Type B pancreatic cell (in vitro differentiated cells): Measurements from ENCODE around the gene SCN10A. TPM values are rescaled to one million over a fixed set of nuclear protein-coding genes. Genes with fewer than 3 reads are reported as not detected.

Experiments
- DNase-seq: peaks from one replicate; pipeline ENCODE4 v3.0.0; 2021; ENCODE audit warnings: mixed read lengths; ENCODE audit not compliant: unreplicated experiment; ENCODE audit errors: extremely low spot score
- H3K27ac Mint-ChIP-seq: 2 replicates; pipeline ENCODE4 v1.8.0; 2021; ENCODE audit warnings: mild to moderate bottlenecking, mixed read lengths
- H3K27me3 Mint-ChIP-seq: 2 replicates; pipeline ENCODE4 v1.8.0; 2021; ENCODE audit warnings: mixed read lengths
- H3K36me3 Mint-ChIP-seq: 2 replicates; pipeline ENCODE4 v1.8.0; 2021; ENCODE audit warnings: mixed read lengths
- H3K4me1 Mint-ChIP-seq: one replicate; pipeline ENCODE4 v1.8.0; 2021; ENCODE audit warnings: mixed read lengths; ENCODE audit not compliant: unreplicated experiment
- H3K4me3 Mint-ChIP-seq: 2 replicates; pipeline ENCODE4 v1.8.0; 2021; ENCODE audit warnings: mild to moderate bottlenecking, mixed read lengths
- H3K9me3 Mint-ChIP-seq: 2 replicates; pipeline ENCODE4 v1.8.0; 2021; ENCODE audit warnings: mixed read lengths
- total RNA-seq: library from RNA; stranded (reverse); gene quantifications from 2 replicates; pipeline ENCODE4 v1.2.1, GENCODE V29; 2021; ENCODE audit warnings: low replicate concordance
- TF ChIP-seq, protein P1 (sequence below): fragments of 200-600 bp; sonication (generic); conservative IDR thresholded peaks from 2 replicates; pipeline ENCODE4 v1.5.0; 2021; ENCODE audit warnings: antibody characterized with exemption, mild to moderate bottlenecking

Gene SCN10A
- total RNA-seq, 1 donor from 2014 or later: not detected

- Mint-ChIP-seq H3K27me3 (peaks cover 21% of the 10 kb centered on the region), H3K4me1 (peaks cover 18% of the 10 kb centered on the region), H3K27ac (no peak overlapping the region), H3K9me3 (no peaks in the 10 kb centered on the region), H3K36me3 (no peaks in the 10 kb centered on the region), H3K4me3 (no peak overlapping the region)
- TF ChIP-seq, protein P1, sequence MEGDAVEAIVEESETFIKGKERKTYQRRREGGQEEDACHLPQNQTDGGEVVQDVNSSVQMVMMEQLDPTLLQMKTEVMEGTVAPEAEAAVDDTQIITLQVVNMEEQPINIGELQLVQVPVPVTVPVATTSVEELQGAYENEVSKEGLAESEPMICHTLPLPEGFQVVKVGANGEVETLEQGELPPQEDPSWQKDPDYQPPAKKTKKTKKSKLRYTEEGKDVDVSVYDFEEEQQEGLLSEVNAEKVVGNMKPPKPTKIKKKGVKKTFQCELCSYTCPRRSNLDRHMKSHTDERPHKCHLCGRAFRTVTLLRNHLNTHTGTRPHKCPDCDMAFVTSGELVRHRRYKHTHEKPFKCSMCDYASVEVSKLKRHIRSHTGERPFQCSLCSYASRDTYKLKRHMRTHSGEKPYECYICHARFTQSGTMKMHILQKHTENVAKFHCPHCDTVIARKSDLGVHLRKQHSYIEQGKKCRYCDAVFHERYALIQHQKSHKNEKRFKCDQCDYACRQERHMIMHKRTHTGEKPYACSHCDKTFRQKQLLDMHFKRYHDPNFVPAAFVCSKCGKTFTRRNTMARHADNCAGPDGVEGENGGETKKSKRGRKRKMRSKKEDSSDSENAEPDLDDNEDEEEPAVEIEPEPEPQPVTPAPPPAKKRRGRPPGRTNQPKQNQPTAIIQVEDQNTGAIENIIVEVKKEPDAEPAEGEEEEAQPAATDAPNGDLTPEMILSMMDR: no peak
- no peak for DNase-seq
These were observed 89.3 kb downstream of the SCN10A start for GRCh38 chr3:38726751-38727150.

- peaks cover 27% of the 10 kb centered on the region for H3K27me3 Mint-ChIP-seq
- no peak overlapping the region for H3K4me3 Mint-ChIP-seq
- no peaks in the 10 kb centered on the region for H3K36me3 Mint-ChIP-seq
- H3K27ac Mint-ChIP-seq: no peak overlapping the region
- DNase-seq: no peak
- peaks cover 18% of the 10 kb centered on the region for H3K4me1 Mint-ChIP-seq
- TF ChIP-seq, protein P1: no peak
- no peaks in the 10 kb centered on the region for H3K9me3 Mint-ChIP-seq
These were observed 90.1 kb downstream of the SCN10A start for GRCh38 chr3:38725726-38726419.

DNA sequence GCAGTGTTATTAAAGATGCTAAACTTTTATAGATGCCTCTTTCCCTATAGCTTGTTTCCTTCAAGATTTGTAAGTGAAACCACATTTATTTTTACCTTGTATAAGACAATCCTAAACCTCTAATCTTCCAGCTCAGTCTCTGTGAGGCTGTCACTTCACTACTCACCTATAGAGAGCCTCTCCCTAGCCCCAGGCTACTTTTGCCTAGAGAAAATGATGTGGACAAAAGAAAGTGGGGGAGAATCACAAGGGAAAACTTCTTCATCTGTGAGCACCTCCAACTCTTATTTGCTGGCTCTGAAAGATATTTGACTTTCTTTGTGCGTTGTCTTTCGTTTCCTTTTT lies 91.7 kb downstream of the SCN10A start:
- TF ChIP-seq, protein P1: no peak
- no peak for DNase-seq
- H3K4me1 Mint-ChIP-seq: peaks cover 18% of the 10 kb centered on the region
- H3K27me3 Mint-ChIP-seq: peaks cover 37% of the 10 kb centered on the region
- H3K27ac Mint-ChIP-seq: peak overlapping the region; percentile 2
- H3K9me3 Mint-ChIP-seq: no peaks in the 10 kb centered on the region
- H3K4me3 Mint-ChIP-seq: no peak overlapping the region
- no peaks in the 10 kb centered on the region for H3K36me3 Mint-ChIP-seq

DNA sequence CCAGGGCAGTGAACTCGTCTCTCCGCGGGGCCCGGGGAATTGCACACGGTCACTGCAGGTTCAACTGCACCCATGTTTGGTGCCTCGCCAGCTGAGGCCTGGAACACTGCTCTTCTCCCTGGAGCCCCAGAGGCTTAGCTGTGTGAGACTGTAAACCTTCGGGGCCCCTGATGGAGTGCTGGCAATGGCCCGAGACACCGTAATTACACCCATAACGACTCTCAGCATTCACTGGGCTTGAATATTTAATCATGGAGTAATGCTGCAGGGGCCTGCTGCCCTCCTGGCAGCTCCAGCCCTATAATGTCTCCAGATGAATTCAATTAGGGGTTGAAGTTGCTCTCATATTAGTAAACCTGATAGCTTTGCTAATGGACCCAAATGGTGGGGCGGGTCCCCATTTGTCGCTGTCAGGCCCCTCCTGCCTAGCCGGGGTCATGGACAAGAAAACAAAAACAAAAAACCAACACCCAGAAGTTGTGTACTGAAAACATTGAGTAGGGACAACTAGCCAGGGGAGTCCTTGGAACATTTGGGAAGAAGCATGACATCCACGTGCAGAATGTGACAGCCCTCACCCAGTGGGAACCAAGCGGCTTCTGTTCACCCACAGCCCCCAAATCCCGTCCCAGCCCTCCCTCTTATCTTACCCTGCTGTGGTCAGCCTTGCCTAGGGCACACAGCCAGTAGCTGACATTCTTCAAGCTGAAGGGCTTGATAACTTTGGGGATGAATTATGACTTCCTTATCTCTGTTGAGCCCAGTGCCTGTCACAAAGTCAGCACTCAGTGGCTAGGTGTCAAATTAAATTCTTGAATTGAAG lies 92.2 kb downstream of the SCN10A start:
- Mint-ChIP-seq H3K27me3 (peaks cover 34% of the 10 kb centered on the region), H3K36me3 (no peaks in the 10 kb centered on the region), H3K27ac (peak overlapping the region; percentile 2), H3K4me1 (peaks cover 18% of the 10 kb centered on the region), H3K9me3 (no peaks in the 10 kb centered on the region), H3K4me3 (no peak overlapping the region)
- DNase-seq: no peak
- TF ChIP-seq, protein P1: no peak

GRCh38 chr3:38722781-38723568 lies 93.0 kb downstream of the SCN10A start:
- H3K4me3 Mint-ChIP-seq: no peak overlapping the region
- H3K27me3 Mint-ChIP-seq: peaks cover 40% of the 10 kb centered on the region
- no peak for DNase-seq
- no peak overlapping the region for H3K27ac Mint-ChIP-seq
- H3K4me1 Mint-ChIP-seq: peaks cover 18% of the 10 kb centered on the region
- no peaks in the 10 kb centered on the region for H3K36me3 Mint-ChIP-seq
- TF ChIP-seq, protein P1: no peak
- H3K9me3 Mint-ChIP-seq: no peaks in the 10 kb centered on the region
